Right atrium auricular region (tissue), 2 donors: ENCODE data around the gene PAPOLG. TPM values are rescaled to one million over a fixed set of nuclear protein-coding genes. Genes with fewer than 3 reads are reported as not detected.
"Not testable (repeated sequence)": the region's sequence is repeated elsewhere in the genome, so short reads cannot be mapped to it uniquely, and the experiment has no call there.

Source experiments
- DNase-seq: peaks from one replicate; pipeline ENCODE4 v3.0.0-alpha.2; 2019; ENCODE audit warnings: low spot score
- H3K27ac ChIP-seq, 2 donors: fragments of 200-600 bp; sonication (generic); 1 replicate in 1 of 2; 2 replicates in 1 of 2; pipeline ENCODE4 v1.5.1; 2016 to 2019
- H3K27me3 ChIP-seq, 2 donors: fragments of 200-600 bp; sonication (generic); one replicate each; pipeline versions ENCODE4 v1.5.1 to v1.6.0; 2017 to 2019
- H3K36me3 ChIP-seq: fragments of 200-600 bp; sonication (generic); one replicate; pipeline ENCODE4 v1.5.1; 2016
- H3K4me1 ChIP-seq, 2 donors: fragments of 200-600 bp; sonication (generic); one replicate each; pipeline versions ENCODE4 v1.5.1 to v1.6.0; 2017 to 2019
- H3K4me3 ChIP-seq, 2 donors: fragments of 200-600 bp; sonication (generic); 1 replicate in 1 of 2; 2 replicates in 1 of 2; pipeline ENCODE4 v1.5.1; 2017 to 2019; ENCODE audit warnings: mild to moderate bottlenecking in 1 of 2, moderate library complexity in 1 of 2
- H3K9me3 ChIP-seq, 2 donors: fragments of 200-600 bp; sonication (generic); one replicate each; pipeline ENCODE4 v1.5.1; 2019
- CTCF ChIP-seq, 2 donors: fragments of 200-600 bp; sonication (generic); IDR thresholded peaks; one replicate each; pipeline ENCODE4 v1.5.1; 2019; ENCODE audit warnings: antibody characterized with exemption in 2 of 2
- total RNA-seq, 2 donors: library from RNA; depleted of rRNA; stranded (reverse); fragments of >200 nt; gene quantifications; one replicate each; pipeline ENCODE4 v1.1.0, GENCODE V29; 2016

Gene PAPOLG
- total RNA-seq, 2 donors from 2014 or later: 9.4 to 10.6 TPM

- Histone ChIP-seq H3K27ac (no peak overlapping the region), H3K27me3 (no peaks in the 10 kb centered on the region), H3K4me3 (no peak overlapping the region), H3K4me1 (no peaks in the 10 kb centered on the region), H3K36me3 (no peaks in the 10 kb centered on the region), H3K9me3 (no peaks in the 10 kb centered on the region)
- TF ChIP-seq CTCF (IDR thresholded peaks at IDR 0.05): no peak
- DNase-seq: no peak
Measured at GRCh38 chr2:60821133-60821469, 65.0 kb downstream of the PAPOLG start.

DNA sequence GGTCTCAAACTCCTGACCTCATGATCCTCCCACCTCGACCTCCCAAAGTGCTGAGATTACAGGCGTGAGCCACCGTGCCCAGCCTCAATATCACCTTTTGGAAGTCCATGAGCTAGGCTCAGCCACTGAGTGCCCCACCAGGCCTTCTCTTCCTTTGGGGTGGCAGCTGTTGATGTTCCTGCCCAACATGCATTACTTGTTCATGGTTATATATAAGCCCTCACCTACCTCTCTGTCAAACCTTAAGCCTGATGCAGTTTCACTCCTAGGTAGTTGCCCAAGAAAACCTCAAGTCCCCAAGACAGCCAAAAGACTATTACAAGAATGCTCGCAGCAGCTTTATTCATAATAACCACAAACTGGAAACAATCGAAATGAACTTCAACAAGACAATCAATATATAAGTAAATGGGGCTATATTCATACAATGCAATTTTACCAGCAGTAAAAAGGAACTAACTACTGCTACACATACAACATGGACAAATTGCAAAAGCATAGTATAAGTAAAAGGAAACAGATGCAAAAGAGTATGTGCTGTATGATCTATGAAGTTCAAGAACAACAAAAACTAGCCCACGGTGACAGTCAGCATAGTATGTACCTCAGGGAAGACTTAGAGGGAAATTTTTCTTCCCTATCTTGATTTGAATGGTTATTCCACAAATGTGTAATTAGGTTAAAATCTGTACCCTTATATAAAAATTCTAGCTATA lies 65.7 kb downstream of the PAPOLG start:
- TF ChIP-seq CTCF (IDR thresholded peaks at IDR 0.05): no peak
- no peak for DNase-seq
- H3K27me3 ChIP-seq: no peaks in the 10 kb centered on the region

DNA sequence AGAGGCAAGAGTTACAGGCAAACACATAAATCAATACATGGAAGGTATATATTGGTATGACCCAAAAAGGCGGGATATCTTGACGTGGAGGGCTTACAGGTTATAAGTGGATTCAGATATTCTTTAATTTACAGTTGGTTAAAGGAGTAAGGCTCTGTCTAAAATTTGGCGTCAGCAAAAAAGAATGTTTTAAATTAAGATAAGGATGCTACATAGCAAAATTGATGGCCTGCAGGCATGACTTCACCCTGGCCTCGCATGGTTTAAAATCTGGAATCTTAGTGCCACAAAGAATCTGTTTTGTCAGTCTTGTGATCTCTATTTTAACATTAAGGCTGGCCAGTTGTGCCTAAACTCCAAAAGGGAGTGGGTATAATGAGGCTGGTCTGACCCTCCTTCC lies 66.9 kb downstream of the PAPOLG start:
- TF ChIP-seq CTCF (IDR thresholded peaks at IDR 0.05): no peak
- Histone ChIP-seq H3K4me3 (no peak overlapping the region), H3K4me1 (no peaks in the 10 kb centered on the region), H3K27ac (no peak overlapping the region), H3K9me3 (no peaks in the 10 kb centered on the region), H3K36me3 (no peaks in the 10 kb centered on the region), H3K27me3 (no peaks in the 10 kb centered on the region)
- no peak for DNase-seq

More for the DNA sequence above, 65.7 kb downstream of the PAPOLG start:
- Histone ChIP-seq H3K9me3 (no peaks in the 10 kb centered on the region), H3K4me1 (no peaks in the 10 kb centered on the region), H3K27ac (no peak overlapping the region), H3K4me3 (no peak overlapping the region), H3K36me3 (no peaks in the 10 kb centered on the region)

- DNase-seq: no peak
- Histone ChIP-seq H3K9me3 (no peaks in the 10 kb centered on the region), H3K4me1 (no peaks in the 10 kb centered on the region), H3K27me3 (no peaks in the 10 kb centered on the region), H3K4me3 (no peak overlapping the region), H3K36me3 (no peaks in the 10 kb centered on the region), H3K27ac (no peak overlapping the region)
- TF ChIP-seq CTCF (IDR thresholded peaks at IDR 0.05): no peak
Measured at GRCh38 chr2:60823694-60824305, 67.7 kb downstream of the PAPOLG start.

GRCh38 chr2:60825666-60826065 lies 69.6 kb downstream of the PAPOLG start:
- no peaks in the 10 kb centered on the region for H3K4me1 ChIP-seq
- no peaks in the 10 kb centered on the region for H3K36me3 ChIP-seq
- no peak overlapping the region for H3K4me3 ChIP-seq
- H3K27ac ChIP-seq: no peak overlapping the region
- no peak for TF ChIP-seq CTCF (IDR thresholded peaks at IDR 0.05)
- no peak for DNase-seq
- H3K9me3 ChIP-seq: no peaks in the 10 kb centered on the region
- no peaks in the 10 kb centered on the region for H3K27me3 ChIP-seq

DNA sequence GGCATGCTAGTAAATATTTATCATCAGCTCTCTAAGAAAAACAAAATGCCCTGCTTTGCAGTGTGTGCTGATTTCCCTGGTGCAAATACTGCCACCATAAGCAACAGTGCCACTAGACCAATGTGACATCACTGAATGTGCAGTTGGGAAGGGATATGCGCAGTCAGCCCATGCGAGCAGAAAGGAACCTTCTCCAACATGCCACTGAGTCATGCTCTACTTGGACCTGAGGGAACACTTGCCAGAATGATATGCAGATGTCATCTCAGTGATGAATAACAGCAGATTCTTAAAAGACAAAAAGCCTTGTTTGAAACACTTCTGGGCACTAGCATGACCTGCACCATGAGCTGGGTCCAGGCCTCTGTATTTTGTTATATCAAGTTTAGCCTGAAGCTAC lies 70.0 kb downstream of the PAPOLG start:
- Histone ChIP-seq H3K4me1 (no peaks in the 10 kb centered on the region), H3K27ac (no peak overlapping the region), H3K27me3 (no peaks in the 10 kb centered on the region), H3K4me3 (no peak overlapping the region), H3K36me3 (no peaks in the 10 kb centered on the region), H3K9me3 (no peaks in the 10 kb centered on the region)
- no peak for DNase-seq
- no peak for TF ChIP-seq CTCF (IDR thresholded peaks at IDR 0.05)

DNA sequence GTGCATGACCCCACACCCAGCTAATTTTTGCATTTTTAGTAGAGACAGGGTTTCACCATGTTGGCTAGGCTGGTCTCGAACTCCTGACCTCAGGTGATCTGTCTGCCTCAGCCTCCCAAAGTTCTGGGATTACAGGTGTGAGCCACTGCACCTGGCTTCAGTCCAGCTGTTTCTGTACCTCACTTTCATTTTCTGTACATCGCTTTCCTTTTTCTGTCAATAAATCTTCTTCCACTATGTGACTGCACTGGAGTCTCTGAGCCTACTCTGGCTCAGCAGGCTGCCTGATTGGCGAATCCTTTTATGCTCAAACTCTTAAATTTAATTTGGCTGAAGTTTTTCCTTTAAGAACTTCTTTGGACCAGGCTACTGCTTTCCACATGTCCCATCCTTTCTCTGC lies 70.8 kb downstream of the PAPOLG start:
- not testable (repeated sequence) for H3K9me3 ChIP-seq, H3K4me3 ChIP-seq, H3K27ac ChIP-seq, H3K36me3 ChIP-seq, DNase-seq, H3K27me3 ChIP-seq, H3K4me1 ChIP-seq
